Breast epithelium (tissue), 3 donors: ENCODE data around the gene ZNF609.

Experiments used
- CTCF ChIP-seq, 3 donors: fragments of 450-650 bp; IDR thresholded peaks; one replicate each; pipeline ENCODE4 v1.5.1; 2016 to 2017; ENCODE audit warnings: antibody characterized with exemption in 3 of 3, mild to moderate bottlenecking in 3 of 3, moderate library complexity in 3 of 3
- POLR2A ChIP-seq: fragments of 450-650 bp; IDR thresholded peaks from one replicate; pipeline ENCODE4 v1.6.1; 2016; ENCODE audit warnings: antibody characterized with exemption, mild to moderate bottlenecking, moderate library complexity
- POLR2AphosphoS5 ChIP-seq, 3 donors: sonication (generic); formaldehyde crosslinking; IDR thresholded peaks; one replicate each; pipeline ENCODE4 v1.6.1; 2017; ENCODE audit warnings: antibody characterized with exemption in 3 of 3

GRCh38 chr15:64705006-64705405, 244.6 kb downstream of the ZNF609 start:
- TF ChIP-seq POLR2A (no peak), CTCF (IDR thresholded peaks at IDR 0.05) (no peak), POLR2AphosphoS5 (IDR thresholded peaks at IDR 0.05) (no peak)
